Transverse colon (tissue), 4 donors: ENCODE measurements around the gene CAMSAP3. TPM values are rescaled to one million over a fixed set of nuclear protein-coding genes. Genes with fewer than 3 reads are reported as not detected.

Source experiments
- DNase-seq: peaks from one replicate; pipeline ENCODE4 v3.0.0-alpha.2; 2019
- H3K27ac ChIP-seq, 4 donors: fragments of 200-600 bp; sonication (generic); 2 replicates each; pipeline ENCODE4 v1.5.1; 2016 to 2018; ENCODE audit warnings: inconsistent platforms in 4 of 4
- H3K27me3 ChIP-seq: fragments of 200-600 bp; sonication (generic); 2 replicates; pipeline ENCODE4 v1.5.1; 2017; ENCODE audit warnings: inconsistent platforms
- H3K36me3 ChIP-seq, 4 donors: fragments of 200-600 bp; sonication (generic); 2 replicates each; pipeline ENCODE4 v1.5.1; 2017 to 2019; ENCODE audit warnings: inconsistent platforms in 4 of 4
- H3K4me1 ChIP-seq, 4 donors: fragments of 200-600 bp; sonication (generic); 2 replicates each; pipeline ENCODE4 v1.5.1; 2017 to 2020; ENCODE audit warnings: inconsistent platforms in 4 of 4
- H3K4me3 ChIP-seq, 4 donors: fragments of 200-600 bp; sonication (generic); 1 replicate in 1 of 4; 2 replicates in 3 of 4; pipeline versions ENCODE4 v1.5.1 to v1.6.1; 2017 to 2019; ENCODE audit warnings: inconsistent platforms in 4 of 4
- H3K9me3 ChIP-seq, 2 donors: fragments of 200-600 bp; sonication (generic); 2 replicates each; pipeline ENCODE4 v1.5.1; 2017 to 2019; ENCODE audit warnings: inconsistent platforms in 2 of 2
- EP300 ChIP-seq: sonication (generic); formaldehyde crosslinking; IDR thresholded peaks from one replicate; pipeline ENCODE4 v1.6.1; 2017; ENCODE audit warnings: antibody characterized with exemption, low read depth
- POLR2A ChIP-seq: fragments of 450-650 bp; IDR thresholded peaks from one replicate; pipeline ENCODE4 v1.6.1; 2016; ENCODE audit warnings: antibody characterized with exemption, mild to moderate bottlenecking, moderate library complexity
- POLR2AphosphoS5 ChIP-seq, 3 donors: sonication (generic); formaldehyde crosslinking; IDR thresholded peaks; one replicate each; pipeline ENCODE4 v1.6.1; 2016; ENCODE audit warnings: antibody characterized with exemption in 3 of 3
- WGBS, 2 donors: methylation state at CpG; one replicate each; pipeline ENCODE4 v1.1.5; 2018; ENCODE audit warnings: low coverage in 1 of 2; 5-methylcytosine and 5-hydroxymethylcytosine counted together
- in situ Hi-C, 4 donors: fragments of 200-750 bp; cut with MboI; loops; one replicate each; pipeline versions ENCODE4 v1.15.0 to v1.15.1; 2017; ENCODE audit warnings: low sequenced_read_pairs in 3 of 4, low pct_ligation_motif_present in 1 of 4, low pct_unique_long_range_greater_than_20kb in 1 of 4
- intact Hi-C: fragments of 100-400 bp; cut with DNase I; formaldehyde crosslinking; loops from one replicate; pipeline ENCODE4 v1.15.1; 2023; ENCODE audit warnings: low total_unique reads
- total RNA-seq, 4 donors: library from RNA; depleted of rRNA; stranded (reverse); fragments of >200 nt; gene quantifications; one replicate each; pipeline ENCODE4 v1.1.0, GENCODE V29; 2016
- TF ChIP-seq, protein P1 (sequence below), 5 experiments: fragments of 200-600 bp in 3 of 5; fragments of 450-650 bp in 2 of 5; sonication (generic) in 3 of 5; IDR thresholded peaks; 1 replicate in 2 of 5; 2 replicates in 3 of 5; pipeline ENCODE4 v1.5.1; 2016 to 2017; ENCODE audit warnings: antibody characterized with exemption in 5 of 5, inconsistent platforms in 3 of 5, mild to moderate bottlenecking in 2 of 5, moderate library complexity in 1 of 5

Gene CAMSAP3
- total RNA-seq, 4 donors from 2014 or later, result 36.2 to 114 (median 61.6) TPM

GRCh38 chr19:7623725-7624603, 28.3 kb downstream of the CAMSAP3 start:
- no peak for DNase-seq
- WGBS, 2 donors, result 92% methylated on average over 28 of the region's 39 CpGs; no CpG with 5 or more reads in 1 of the 2 donors
- TF ChIP-seq POLR2AphosphoS5 (IDR thresholded peaks at IDR 0.05) (no peak), EP300 (no peak), POLR2A (no peak)
- TF ChIP-seq, protein P1, sequence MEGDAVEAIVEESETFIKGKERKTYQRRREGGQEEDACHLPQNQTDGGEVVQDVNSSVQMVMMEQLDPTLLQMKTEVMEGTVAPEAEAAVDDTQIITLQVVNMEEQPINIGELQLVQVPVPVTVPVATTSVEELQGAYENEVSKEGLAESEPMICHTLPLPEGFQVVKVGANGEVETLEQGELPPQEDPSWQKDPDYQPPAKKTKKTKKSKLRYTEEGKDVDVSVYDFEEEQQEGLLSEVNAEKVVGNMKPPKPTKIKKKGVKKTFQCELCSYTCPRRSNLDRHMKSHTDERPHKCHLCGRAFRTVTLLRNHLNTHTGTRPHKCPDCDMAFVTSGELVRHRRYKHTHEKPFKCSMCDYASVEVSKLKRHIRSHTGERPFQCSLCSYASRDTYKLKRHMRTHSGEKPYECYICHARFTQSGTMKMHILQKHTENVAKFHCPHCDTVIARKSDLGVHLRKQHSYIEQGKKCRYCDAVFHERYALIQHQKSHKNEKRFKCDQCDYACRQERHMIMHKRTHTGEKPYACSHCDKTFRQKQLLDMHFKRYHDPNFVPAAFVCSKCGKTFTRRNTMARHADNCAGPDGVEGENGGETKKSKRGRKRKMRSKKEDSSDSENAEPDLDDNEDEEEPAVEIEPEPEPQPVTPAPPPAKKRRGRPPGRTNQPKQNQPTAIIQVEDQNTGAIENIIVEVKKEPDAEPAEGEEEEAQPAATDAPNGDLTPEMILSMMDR (IDR thresholded peaks at IDR 0.05), result no peak
- Histone ChIP-seq H3K4me3 (no peak overlapping the region), H3K9me3 (no peaks in the 10 kb centered on the region), H3K36me3 (peaks cover 0 to 24% (median 0%) of the 10 kb centered on the region in 4 donors), H3K27me3 (no peaks in the 10 kb centered on the region), H3K4me1 (peaks cover 7 to 27% (median 22%) of the 10 kb centered on the region in 4 donors), H3K27ac (no peak overlapping the region)
- intact Hi-C loops, result loop anchor here (10.0 kb wide), 1 partner anchor 1199 kb away; the partner anchor contains the start of gene KHSRP
- in situ Hi-C loops, result no loop called here

DNA sequence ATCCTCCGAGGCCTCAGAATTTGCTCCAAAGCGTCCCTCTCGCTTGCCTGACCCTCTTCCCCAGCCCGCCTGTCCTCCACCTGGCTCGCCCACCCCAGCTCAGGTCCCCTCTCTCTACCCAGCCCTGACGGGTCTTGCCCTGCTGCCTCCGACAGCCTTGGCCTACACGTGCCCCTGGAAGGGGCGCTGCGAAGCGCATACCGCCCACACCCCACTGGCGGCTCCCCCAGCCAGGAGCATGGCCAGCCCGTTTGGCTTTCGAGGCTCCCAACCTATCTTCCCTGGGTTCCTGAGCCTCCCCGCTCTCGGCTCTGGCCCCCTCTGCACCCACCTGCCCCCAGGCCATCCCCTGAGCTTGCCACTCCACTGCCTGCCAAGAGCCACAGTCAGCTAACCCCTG, 29.1 kb downstream of the CAMSAP3 start:
- peaks cover 0 to 24% (median 0%) of the 10 kb centered on the region in 4 donors for H3K36me3 ChIP-seq
- intact Hi-C loops, result loop anchor here (10.0 kb wide), 1 partner anchor 1200 kb away; the partner anchor contains the start of gene KHSRP

GRCh38 chr19:7625763-7626372, 30.2 kb downstream of the CAMSAP3 start:
- peaks cover 14 to 25% (median 23%) of the 10 kb centered on the region in 4 donors for H3K4me1 ChIP-seq
- TF ChIP-seq, protein P1 (IDR thresholded peaks at IDR 0.05), result no peak
- TF ChIP-seq POLR2AphosphoS5 (IDR thresholded peaks at IDR 0.05), result no peak
- TF ChIP-seq POLR2A, result no peak
- TF ChIP-seq EP300, result no peak
- 90 to 95% methylated on average over 2 to 34 of the region's 34 CpGs for WGBS, 2 donors
- no peak for DNase-seq
- H3K9me3 ChIP-seq, result no peaks in the 10 kb centered on the region
- intact Hi-C loops, result loop anchor here (10.0 kb wide), 1 partner anchor 1201 kb away; the partner anchor contains the start of gene KHSRP
- H3K27ac ChIP-seq, result no peak overlapping the region
- peaks cover 0 to 15% (median 0%) of the 10 kb centered on the region in 4 donors for H3K36me3 ChIP-seq
- H3K4me3 ChIP-seq, result no peak overlapping the region
- no peaks in the 10 kb centered on the region for H3K27me3 ChIP-seq
- in situ Hi-C loops, result no loop called here

More for the DNA sequence above, 29.1 kb downstream of the CAMSAP3 start:
- Histone ChIP-seq H3K9me3 (no peaks in the 10 kb centered on the region), H3K4me1 (peaks cover 7 to 18% (median 16%) of the 10 kb centered on the region in 4 donors), H3K27me3 (no peaks in the 10 kb centered on the region), H3K27ac (no peak overlapping the region), H3K4me3 (no peak overlapping the region)
- no peak for TF ChIP-seq POLR2AphosphoS5 (IDR thresholded peaks at IDR 0.05)
- DNase-seq, result no peak
- in situ Hi-C loops, result no loop called here
- 92 to 93% methylated on average over 3 to 17 of the region's 17 CpGs for WGBS, 2 donors

DNA sequence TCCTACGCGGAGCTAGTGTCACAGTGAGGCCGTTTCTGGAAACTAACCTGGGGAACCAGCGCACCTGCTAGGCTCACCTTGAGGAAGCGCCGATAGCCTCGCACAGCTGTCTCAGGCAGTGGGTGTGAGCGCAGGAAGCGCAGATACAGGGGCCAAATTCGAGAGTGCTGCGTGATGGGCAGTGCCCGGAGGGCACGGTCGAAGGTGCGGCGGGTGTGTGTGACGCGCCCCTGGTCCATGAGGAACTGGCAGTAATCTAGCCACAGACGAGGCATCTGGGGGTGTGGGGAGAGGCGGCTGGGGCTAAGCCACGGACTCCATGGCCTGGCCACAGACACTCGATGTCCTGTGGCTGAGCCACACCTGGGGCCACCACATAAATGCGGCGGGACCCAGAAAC, 31.5 kb downstream of the CAMSAP3 start:
- Histone ChIP-seq H3K36me3 (peaks cover 0 to 6% (median 0%) of the 10 kb centered on the region in 4 donors), H3K27ac (no peak overlapping the region), H3K4me1 (peaks cover 15 to 29% (median 24%) of the 10 kb centered on the region in 4 donors), H3K4me3 (no peak overlapping the region), H3K9me3 (no peaks in the 10 kb centered on the region), H3K27me3 (no peaks in the 10 kb centered on the region)
- TF ChIP-seq EP300 (no peak), POLR2A (no peak), POLR2AphosphoS5 (IDR thresholded peaks at IDR 0.05) (no peak)
- TF ChIP-seq, protein P1 (IDR thresholded peaks at IDR 0.05), result no peak
- DNase-seq, result no peak
- WGBS, 2 donors, result 94% methylated on average over 24 of the region's 24 CpGs; no CpG with 5 or more reads in 1 of the 2 donors
- intact Hi-C loops (loop anchor here (10.0 kb wide), 1 partner anchor 1202 kb away; the partner anchor contains the start of gene KHSRP), in situ Hi-C loops (no loop called here)
